SK-N-MC (cell line): ENCODE data around the gene TJP1.
"Not testable (repeated sequence)": the region's sequence is repeated elsewhere in the genome, so short reads cannot be mapped to it uniquely, and the experiment has no call there.

Source experiments
- DNase-seq: peaks from one replicate; pipeline ENCODE4 v3.0.0-alpha.2; 2011; ENCODE audit warnings: low read depth, low spot score
- H3K27ac ChIP-seq: fragments of 200-600 bp; sonication (generic); 2 replicates; pipeline ENCODE4 v1.5.1; 2016; ENCODE audit warnings: mixed run types
- H3K36me3 ChIP-seq: fragments of 200-600 bp; sonication (generic); 2 replicates; pipeline ENCODE4 v1.6.1; 2017; ENCODE audit warnings: antibody characterized with exemption, low read length, mixed read lengths; ENCODE audit not compliant: insufficient read depth
- H3K4me3 ChIP-seq: fragments of 200-600 bp; sonication (generic); 2 replicates; pipeline ENCODE4 v1.5.1; 2016
- H3K9ac ChIP-seq: fragments of 200-600 bp; sonication (generic); 2 replicates; pipeline ENCODE4 v1.8.0; 2017; ENCODE audit warnings: mixed run types, mixed read lengths; ENCODE audit not compliant: insufficient read length
- H3K9me3 ChIP-seq: fragments of 200-600 bp; sonication (generic); 2 replicates; pipeline ENCODE4 v1.6.1; 2017; ENCODE audit warnings: low read depth, mild to moderate bottlenecking, antibody characterized with exemption, low read length, moderate library complexity, mixed read lengths
- EZH2 ChIP-seq: fragments of 200-600 bp; sonication (generic); IDR thresholded peaks from one replicate; pipeline ENCODE4 v1.6.1; 2017; ENCODE audit warnings: antibody characterized with exemption
- FOXP2 ChIP-seq: optimal IDR thresholded peaks from 2 replicates; pipeline ENCODE3; 2011; ENCODE audit warnings: mild to moderate bottlenecking, moderate library complexity; ENCODE audit not compliant: insufficient read depth; ENCODE audit errors: extremely low read length, control extremely low read depth
- POLR2AphosphoS5 ChIP-seq: IDR thresholded peaks from 2 replicates; pipeline ENCODE4 v1.6.1; 2012; ENCODE audit warnings: mild to moderate bottlenecking, low read depth, low read length, borderline replicate concordance

TJP1 gene

DNA sequence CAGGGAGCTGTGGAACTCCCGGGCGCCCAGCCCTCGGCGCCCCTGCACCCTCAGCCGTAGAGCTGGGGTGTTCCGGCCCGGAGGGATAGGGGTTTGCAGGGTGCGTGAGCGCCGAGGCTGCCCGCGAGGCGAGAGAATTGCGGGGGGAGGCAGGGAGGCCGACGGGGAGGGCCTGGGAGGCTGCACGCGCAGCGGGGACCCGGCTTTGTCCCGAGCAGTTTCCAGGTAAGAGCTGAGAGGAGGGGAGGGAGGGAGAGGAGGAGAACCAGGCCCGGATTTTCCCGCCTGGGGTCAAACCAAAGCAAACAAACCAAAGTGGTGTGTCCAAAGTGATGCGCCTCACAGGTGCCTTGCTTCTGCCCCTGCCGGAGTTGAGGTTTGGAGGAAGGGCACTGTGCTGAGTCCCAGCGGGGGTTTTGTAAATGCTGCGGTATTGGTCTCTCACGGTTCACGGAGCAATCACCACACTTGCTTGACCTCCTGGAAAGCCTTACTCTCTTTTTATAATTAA, 146.4 kb downstream of the TJP1 start:
- H3K27ac ChIP-seq = no peak overlapping the region
- no peak for TF ChIP-seq FOXP2
- no peak for TF ChIP-seq EZH2
- no peak for TF ChIP-seq POLR2AphosphoS5
- DNase-seq = no peak
- no peaks in the 10 kb centered on the region for H3K9me3 ChIP-seq
- H3K4me3 ChIP-seq = no peak overlapping the region
- no peak overlapping the region for H3K9ac ChIP-seq
- H3K36me3 ChIP-seq = no peaks in the 10 kb centered on the region

GRCh38 chr15:29674661-29675533, 147.4 kb downstream of the TJP1 start:
- Histone ChIP-seq H3K9me3 (no peaks in the 10 kb centered on the region), H3K36me3 (no peaks in the 10 kb centered on the region), H3K4me3 (no peak overlapping the region), H3K9ac (no peak overlapping the region), H3K27ac (no peak overlapping the region)
- TF ChIP-seq FOXP2 = no peak
- no peak for TF ChIP-seq EZH2
- TF ChIP-seq POLR2AphosphoS5 = no peak
- DNase-seq = no peak

DNA sequence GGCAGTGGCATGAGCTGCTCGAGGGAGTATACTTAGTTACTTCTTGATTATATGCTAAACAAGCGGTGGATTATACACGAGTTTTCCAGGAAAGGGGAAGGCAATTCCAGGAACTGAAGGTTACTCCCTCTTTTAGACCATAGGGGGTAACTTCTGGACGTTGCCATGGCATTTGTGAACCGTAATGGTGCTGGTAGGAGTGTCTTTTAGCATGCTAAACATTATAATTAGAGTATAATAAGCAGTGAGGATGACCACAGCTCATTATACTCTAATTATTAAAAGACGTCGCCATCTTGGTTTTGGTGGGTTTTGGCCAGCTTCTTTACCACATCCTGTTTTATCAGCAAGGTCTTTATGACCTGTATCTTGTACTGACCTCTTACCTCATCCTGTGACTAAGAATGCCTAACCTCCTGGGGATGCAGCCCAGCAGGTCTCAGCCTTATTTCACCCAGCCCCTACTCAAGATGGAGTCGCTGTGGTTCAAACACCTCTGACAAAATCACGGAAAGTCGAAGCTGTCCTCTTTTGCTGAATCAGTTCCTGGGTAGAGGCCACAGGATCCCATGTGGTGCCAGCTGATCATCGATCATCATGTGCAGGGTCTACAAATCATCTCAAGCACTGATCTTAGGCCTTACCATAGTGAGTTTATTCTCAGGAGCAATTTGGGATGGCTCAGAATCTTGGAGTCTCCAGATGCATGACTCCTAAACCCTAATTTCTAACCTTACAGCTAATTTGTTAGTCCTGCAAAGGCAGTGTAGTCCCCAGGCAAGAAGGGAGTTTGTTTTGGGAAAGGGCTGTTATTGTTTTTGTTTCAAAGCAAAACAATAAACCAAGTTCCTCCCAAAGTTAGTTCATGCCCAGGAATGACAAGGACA, 149.1 kb downstream of the TJP1 start:
- no peak for DNase-seq
- Histone ChIP-seq H3K9ac (no peak overlapping the region), H3K9me3 (no peaks in the 10 kb centered on the region), H3K4me3 (no peak overlapping the region), H3K27ac (no peak overlapping the region), H3K36me3 (no peaks in the 10 kb centered on the region)
- TF ChIP-seq POLR2AphosphoS5 (no peak), FOXP2 (no peak), EZH2 (no peak)

- H3K9me3 ChIP-seq = no peaks in the 10 kb centered on the region
- no peak overlapping the region for H3K9ac ChIP-seq
- no peak overlapping the region for H3K4me3 ChIP-seq
- no peak for DNase-seq
- TF ChIP-seq POLR2AphosphoS5 = no peak
- TF ChIP-seq EZH2 = no peak
- TF ChIP-seq FOXP2 = no peak
- no peak overlapping the region for H3K27ac ChIP-seq
- no peaks in the 10 kb centered on the region for H3K36me3 ChIP-seq
Measured at GRCh38 chr15:29672446-29672845, 149.8 kb downstream of the TJP1 start.

DNA sequence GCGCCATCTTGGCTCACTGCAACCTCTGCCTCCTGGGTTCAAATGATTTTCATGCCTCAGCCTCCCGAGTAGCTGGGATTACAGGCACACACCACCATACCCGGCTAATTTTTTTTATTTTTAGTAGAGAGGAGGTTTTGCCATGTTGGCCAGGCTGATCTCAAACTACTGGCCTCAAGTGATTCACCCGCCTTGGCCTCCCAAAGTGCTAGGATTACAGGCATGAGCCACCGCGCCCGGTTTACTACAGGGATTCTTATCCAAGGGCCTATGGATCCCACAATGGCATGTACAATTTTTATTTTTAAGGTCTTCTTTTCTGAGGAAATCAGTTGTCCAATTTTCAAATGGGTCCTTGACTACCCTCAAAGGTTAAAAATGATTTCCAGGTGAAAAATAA, 150.2 kb downstream of the TJP1 start:
- not testable (repeated sequence) for H3K4me3 ChIP-seq, H3K9me3 ChIP-seq, H3K36me3 ChIP-seq, DNase-seq, H3K27ac ChIP-seq, H3K9ac ChIP-seq

- TF ChIP-seq FOXP2 (no peak), EZH2 (no peak), POLR2AphosphoS5 (no peak)
- H3K9ac ChIP-seq = no peak overlapping the region
- no peak for DNase-seq
- no peaks in the 10 kb centered on the region for H3K9me3 ChIP-seq
- H3K27ac ChIP-seq = no peak overlapping the region
- H3K4me3 ChIP-seq = no peak overlapping the region
- H3K36me3 ChIP-seq = no peaks in the 10 kb centered on the region
Measured at GRCh38 chr15:29670998-29671981, 151.0 kb downstream of the TJP1 start.

DNA sequence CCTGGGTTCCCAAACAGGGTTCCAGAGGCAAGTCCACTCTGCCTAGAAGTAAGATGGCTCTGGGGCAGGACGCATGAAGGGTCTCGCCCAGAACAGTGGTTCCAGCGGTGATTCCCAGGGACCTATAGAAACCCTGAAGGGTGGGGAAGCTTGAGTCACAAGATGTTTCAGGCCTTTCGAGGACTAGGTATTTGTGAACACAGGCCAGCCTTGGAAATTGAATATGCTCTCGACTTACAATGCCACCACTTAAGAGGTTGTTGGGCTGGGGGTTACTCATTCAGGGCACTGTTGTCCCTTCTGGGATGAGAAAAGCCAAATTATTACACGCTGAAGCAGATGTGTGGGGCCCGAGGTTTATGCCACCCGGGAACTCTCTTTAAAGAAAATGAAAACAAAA, 152.0 kb downstream of the TJP1 start:
- Histone ChIP-seq H3K9me3 (no peaks in the 10 kb centered on the region), H3K36me3 (no peaks in the 10 kb centered on the region), H3K9ac (no peak overlapping the region), H3K4me3 (no peak overlapping the region), H3K27ac (no peak overlapping the region)
- TF ChIP-seq EZH2 = no peak
- TF ChIP-seq POLR2AphosphoS5 = no peak
- TF ChIP-seq FOXP2 = no peak
- DNase-seq = no peak

DNA sequence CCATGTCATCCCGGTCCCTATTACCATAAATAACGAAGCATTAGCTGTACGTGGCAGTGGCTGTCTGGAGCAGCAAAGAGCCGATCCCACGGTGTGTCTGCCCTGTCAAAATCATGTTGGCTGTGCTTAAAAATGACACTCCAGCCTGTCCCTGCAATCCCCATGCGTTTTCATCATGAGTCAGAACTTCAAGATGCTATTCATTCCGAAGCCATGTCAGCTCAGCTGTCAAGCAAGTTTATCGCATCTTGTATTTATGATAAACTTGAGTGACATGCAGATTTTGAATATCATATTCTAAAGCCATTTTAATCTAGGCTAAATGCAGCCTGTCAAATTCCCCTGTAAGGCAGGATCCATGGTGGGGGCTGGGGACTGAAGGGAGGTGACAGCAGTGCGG, 152.4 kb downstream of the TJP1 start:
- no peaks in the 10 kb centered on the region for H3K36me3 ChIP-seq
- DNase-seq = no peak
- no peak overlapping the region for H3K9ac ChIP-seq
- H3K27ac ChIP-seq = no peak overlapping the region
- no peak for TF ChIP-seq FOXP2
- TF ChIP-seq POLR2AphosphoS5 = no peak
- no peak for TF ChIP-seq EZH2
- no peak overlapping the region for H3K4me3 ChIP-seq
- H3K9me3 ChIP-seq = no peaks in the 10 kb centered on the region
